Fibroblast of villous mesenchyme (primary cell): ENCODE measurements around the gene FLNC. TPM values are rescaled to one million over a fixed set of nuclear protein-coding genes. Genes with fewer than 3 reads are reported as not detected.
A peak's percentile ranks its signal among the peaks of the same experiment; 100 is the strongest.

Experiments used
- DNase-seq: peaks from one replicate; pipeline ENCODE4 v3.0.0-alpha.2; 2010; ENCODE audit warnings: low read depth
- H3K4me3 ChIP-seq: 2 replicates; pipeline ENCODE4 v1.5.1; 2011; ENCODE audit warnings: low read depth, mild to moderate bottlenecking, low read length
- total RNA-seq: library from RNA; depleted of rRNA; stranded (reverse); fragments of >200 nt; gene quantifications from 2 replicates; pipeline ENCODE4 v1.2.3, GENCODE V29; 2012
- TF ChIP-seq, protein P1 (sequence below): IDR thresholded peaks from 2 replicates; pipeline ENCODE4 v1.5.1; 2012; ENCODE audit warnings: low read depth, mild to moderate bottlenecking, low read length; ENCODE audit not compliant: insufficient read depth

Gene FLNC
- total RNA-seq, 1 donor, result 185 TPM

- TF ChIP-seq, protein P1, sequence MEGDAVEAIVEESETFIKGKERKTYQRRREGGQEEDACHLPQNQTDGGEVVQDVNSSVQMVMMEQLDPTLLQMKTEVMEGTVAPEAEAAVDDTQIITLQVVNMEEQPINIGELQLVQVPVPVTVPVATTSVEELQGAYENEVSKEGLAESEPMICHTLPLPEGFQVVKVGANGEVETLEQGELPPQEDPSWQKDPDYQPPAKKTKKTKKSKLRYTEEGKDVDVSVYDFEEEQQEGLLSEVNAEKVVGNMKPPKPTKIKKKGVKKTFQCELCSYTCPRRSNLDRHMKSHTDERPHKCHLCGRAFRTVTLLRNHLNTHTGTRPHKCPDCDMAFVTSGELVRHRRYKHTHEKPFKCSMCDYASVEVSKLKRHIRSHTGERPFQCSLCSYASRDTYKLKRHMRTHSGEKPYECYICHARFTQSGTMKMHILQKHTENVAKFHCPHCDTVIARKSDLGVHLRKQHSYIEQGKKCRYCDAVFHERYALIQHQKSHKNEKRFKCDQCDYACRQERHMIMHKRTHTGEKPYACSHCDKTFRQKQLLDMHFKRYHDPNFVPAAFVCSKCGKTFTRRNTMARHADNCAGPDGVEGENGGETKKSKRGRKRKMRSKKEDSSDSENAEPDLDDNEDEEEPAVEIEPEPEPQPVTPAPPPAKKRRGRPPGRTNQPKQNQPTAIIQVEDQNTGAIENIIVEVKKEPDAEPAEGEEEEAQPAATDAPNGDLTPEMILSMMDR, result no peak
- H3K4me3 ChIP-seq, result no peak overlapping the region
- no peak for DNase-seq
Observed at GRCh38 chr7:128788446-128789412, 41.5 kb upstream of the FLNC start.

DNA sequence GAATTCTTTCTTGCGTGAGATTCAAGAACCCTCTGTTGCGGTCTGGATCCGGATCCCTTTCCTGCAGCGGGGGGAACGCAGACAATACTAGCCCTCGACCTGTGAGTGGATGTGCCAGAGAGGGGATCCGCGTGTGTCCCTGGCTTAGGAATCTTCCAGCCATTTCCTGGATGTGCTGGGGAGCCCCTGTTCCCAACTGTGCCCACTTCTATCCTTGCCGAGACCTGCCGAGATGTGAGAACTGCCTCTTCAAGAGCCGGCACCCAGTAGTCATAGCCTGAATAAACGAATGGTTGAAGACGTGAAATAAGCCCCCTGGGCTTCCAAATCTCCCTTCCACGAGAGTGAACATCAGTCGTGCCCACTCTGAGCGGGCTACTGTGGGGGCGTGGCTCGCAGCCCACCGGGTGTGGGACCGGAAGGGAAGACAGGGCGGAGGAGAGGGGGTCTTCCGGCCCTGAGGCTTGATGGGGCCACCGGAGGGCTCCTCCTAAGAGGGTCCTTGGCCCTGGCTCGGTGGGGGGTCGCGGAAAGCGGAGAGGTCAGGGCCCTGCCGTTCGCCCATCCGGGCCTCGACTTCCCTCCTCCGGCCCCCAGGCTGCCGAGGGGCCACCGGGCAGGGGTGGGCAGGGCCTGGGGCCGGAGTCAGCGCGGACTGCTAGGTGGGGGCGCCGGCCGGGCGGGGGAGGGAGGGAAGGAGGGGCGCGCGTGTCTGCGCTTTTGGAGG lies 39.7 kb upstream of the FLNC start:
- TF ChIP-seq, protein P1, result no peak
- peak overlapping the region; percentile 80 for H3K4me3 ChIP-seq
- no peak for DNase-seq

DNA sequence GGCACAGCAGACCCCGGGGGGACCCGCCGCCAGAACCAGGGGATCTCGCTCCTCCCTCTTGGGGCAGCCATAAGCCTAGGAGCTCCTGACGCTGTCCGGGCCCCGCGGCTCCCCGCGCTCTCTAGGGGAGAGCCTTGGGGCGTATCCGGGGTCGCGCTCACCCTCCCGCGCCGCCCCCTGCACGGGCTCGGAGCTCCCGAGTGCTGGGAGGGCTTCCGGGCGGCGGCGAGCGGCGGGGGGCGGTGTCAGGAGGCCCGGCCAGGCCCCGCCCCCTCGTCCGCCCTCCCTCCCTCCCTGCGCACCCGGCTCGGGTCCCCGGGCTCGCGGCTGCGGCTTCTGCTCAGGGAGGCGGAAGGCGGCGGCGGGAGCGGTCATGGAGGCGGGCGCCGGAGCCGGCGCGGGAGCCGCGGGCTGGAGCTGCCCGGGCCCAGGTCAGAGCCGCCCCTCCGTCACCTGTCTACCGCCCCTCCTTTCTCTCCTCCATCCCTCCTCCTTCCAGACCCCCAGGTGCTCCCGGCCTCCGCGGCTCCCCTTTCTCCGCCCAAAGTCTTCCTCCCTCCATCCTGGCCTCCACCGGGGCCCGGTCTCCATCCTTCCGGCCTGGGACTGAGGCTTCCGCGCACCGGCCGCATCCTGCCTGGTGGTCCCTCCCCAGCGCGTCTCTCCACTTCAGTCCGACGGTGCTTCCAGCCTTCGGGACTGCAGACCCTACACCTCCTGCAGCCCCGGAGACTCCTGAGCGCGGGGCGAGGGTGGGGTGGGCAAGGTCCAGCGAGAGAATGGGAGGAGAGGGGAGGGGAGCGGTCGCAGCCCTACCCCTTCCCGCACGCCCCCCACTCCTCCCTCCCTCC lies 38.9 kb upstream of the FLNC start, which contains the start of gene CCDC136:
Gene CCDC136 (plus strand): TSS at position 848 of the 851 bp plus-strand sequence. CDS start 444 bp downstream, outside the sequence.
- TF ChIP-seq, protein P1, result no peak
- H3K4me3 ChIP-seq, result peak within 1 kb of the TSS; percentile 80
- peak; percentile 58 for DNase-seq

DNA sequence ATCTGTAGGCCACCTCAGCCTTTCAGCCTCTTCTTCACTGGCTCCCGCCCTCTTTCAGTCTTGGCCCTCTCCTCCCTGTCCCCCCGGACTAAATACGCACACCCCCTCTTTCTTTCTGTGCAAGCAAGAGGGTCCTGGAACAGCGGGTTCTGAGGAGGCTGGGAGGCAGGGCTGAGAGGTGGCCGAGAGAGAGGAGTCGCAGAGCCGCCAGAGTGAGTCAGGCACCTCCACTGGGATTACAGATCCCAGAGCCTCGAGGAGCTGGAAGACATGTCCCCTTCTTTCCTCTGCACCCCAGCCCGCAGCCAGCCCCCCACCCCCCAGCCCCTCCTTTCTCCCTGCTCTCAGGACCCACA lies 38.3 kb upstream of the FLNC start:
- H3K4me3 ChIP-seq, result peak overlapping the region; percentile 80
- TF ChIP-seq, protein P1, result no peak
- no peak for DNase-seq

- H3K4me3 ChIP-seq, result no peak overlapping the region
- no peak for DNase-seq
- TF ChIP-seq, protein P1, result no peak
Observed at GRCh38 chr7:128792471-128793180, 37.6 kb upstream of the FLNC start.

DNA sequence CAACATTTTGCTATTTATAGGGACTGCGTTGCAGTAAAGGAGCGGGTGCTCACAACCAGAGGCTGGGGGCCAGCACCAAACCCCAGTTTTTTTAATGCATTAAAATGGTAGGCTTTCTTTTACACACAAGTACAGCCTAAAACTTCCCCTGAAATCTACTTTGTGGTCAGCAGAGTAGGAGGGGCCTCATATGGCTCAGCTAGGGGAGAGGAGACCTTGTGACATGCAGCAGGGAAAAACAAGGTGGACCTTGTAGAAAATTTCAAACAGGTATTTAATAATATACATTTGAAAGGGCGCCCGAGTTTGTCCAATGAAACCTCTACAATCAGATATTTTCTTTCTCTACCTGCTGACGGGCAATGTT lies 37.0 kb upstream of the FLNC start:
- TF ChIP-seq, protein P1, result no peak

More for the DNA sequence above, 37.0 kb upstream of the FLNC start:
- DNase-seq, result no peak
- no peak overlapping the region for H3K4me3 ChIP-seq
